Measurements from ENCODE around the gene PTK6.
"Not testable (repeated sequence)": the region's sequence is repeated elsewhere in the genome, so short reads cannot be mapped to it uniquely, and the experiment has no call there.

The PTK6 gene

DNA sequence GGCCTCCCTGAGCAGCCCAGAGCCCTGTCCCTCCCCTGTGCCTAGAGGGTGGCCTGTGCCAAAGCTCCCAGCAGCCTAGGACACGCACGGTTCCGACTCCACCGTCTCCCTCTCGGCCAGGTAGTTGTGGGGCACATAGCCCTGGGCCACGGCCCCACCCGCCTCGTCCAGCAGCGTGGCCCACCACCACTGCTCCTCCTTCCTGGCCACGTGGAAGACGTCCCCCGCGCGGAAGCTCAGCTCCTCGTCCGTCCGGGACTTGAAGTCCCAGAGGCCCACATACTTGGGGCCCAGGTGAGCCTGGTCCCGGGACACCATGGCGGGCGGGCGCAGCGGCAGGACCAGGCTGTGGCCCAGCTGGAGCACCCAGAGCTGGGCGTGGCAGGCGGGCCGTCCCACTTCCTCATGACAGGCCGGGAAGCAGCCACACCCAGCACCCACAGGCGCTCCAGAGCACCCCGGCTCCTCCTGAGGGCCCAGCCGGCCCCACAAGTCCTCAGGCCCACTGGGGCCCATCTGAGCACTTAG, at the start of gene PTK6:
PTK6 (minus strand) TSS at position 380 of the 528 bp plus-strand sequence; CDS start at position 318, 62 bp downstream.
- no peak for DNase-seq

DNA sequence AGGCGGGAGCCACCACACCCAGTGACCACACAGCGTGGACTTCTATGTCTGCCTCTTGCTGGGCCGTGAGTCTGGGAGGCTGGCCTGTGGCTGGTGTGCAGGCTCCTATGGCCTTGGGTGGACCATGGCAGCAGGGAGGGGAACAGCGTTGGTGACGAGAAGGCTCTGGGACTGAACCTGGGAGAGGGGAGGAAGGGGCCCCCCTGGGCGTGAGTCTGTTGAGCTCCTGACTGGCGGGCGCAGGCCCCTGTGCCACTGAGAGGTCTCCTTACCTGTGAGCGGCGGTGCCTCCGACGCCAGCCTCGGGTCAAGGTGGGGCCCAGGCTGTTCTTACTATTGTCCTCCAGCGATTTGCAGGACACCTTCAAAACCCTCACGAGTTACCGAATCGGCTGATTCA, 49.6 kb upstream of the PTK6 start:
- DNase-seq, result no peak

GRCh38 chr20:63585616-63586565, 48.7 kb upstream of the PTK6 start:
- no peak for DNase-seq

DNA sequence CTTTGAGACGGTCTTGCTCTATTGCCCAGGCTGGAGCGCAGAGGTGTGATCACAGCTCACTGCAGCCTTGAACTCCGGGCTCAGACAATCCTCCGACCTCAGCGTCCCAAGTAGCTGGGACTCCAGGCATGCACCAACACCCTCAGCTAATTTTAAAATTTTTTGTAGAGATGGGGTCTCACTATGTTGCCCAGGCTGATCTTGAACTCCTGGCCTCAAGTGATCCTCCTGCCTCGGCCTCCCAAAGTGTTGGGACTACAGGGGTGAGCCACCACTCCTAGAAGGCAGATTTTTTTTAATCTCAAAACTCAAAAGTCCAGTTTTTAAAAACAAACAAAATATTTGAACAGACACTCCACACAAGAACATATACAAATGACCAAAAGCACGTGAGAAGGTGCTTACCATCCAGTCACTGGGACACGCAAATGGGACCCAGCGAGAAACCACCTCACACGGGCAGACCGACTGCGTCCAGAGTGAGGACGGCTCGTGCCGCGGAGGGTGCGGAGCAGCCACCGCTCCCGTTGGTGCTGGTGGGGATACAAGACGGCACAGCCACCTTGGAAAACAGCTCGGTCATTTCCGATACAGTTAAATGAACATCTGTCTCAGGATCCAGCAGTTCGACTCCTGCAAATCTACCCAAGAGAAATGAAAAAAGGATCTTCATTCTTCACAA, 45.3 kb upstream of the PTK6 start:
- DNase-seq, result no peak

DNA sequence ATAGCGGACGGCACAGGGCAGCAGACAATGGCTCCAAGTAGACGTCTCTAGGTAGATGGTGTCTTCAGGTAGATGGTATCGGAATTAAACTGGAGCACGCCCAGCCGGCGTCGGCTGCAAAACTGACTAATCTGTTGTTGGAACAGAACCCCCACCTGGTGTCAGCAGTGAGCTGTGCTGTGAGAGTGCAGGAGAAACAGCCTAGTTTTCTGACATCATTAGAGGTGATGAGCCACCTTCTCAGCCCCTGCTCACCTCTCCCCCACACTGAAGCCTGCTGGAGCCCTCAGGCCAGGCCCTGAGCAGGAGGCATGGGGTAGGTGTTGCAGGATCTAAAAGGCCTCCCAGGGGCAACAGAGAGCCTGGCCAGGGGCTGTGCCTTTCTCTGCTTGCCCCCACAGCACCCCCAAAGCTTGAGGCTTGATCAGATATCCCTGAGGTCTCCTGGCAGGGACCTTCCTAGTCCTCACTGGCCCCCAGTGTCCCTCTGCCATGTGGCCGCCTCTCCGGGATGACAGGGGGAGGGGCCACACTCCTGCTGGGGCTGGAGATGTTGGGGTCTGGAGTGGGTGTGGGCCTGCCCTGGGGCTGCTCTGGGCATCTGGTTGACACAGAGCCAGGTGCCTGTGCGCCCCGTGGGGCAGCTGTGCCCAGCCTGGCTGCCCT, 43.8 kb upstream of the PTK6 start:
- peak; percentile 6 for DNase-seq

GRCh38 chr20:63579017-63579694, 42.0 kb upstream of the PTK6 start:
- DNase-seq, result no peak

GRCh38 chr20:63578224-63579016, 41.2 kb upstream of the PTK6 start:
- DNase-seq, result no peak

DNA sequence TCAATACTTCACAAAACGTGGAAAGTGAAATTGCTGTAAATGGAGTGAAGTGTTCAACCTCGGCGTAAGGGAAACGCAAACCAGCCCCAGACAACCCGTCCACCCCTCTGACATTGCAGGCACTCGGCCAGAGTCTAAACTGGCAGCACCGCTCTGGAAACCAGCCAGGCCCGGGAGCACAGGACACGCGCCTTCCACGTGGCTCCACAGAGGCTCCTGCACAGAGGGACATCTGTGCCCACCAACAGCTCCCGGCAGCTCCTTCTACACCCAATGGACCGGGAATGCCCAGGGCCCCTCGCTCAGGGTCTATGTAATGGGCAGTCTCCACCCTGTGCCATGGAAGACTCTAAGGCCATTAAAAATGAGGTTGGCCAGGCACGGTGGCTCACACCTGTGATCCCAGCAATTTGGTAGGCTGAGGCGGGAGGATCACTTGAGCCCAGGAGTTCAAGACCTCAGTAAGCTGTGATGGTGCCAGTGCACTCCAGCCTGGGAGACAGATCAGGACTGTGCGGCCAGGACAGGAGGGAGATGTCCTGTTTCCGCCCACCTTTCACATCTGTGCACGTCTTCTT, 40.2 kb upstream of the PTK6 start:
- DNase-seq, result peak; percentile 49

GRCh38 chr20:63576311-63576710, 39.1 kb upstream of the PTK6 start:
- no peak for DNase-seq

GRCh38 chr20:63574829-63575743, 37.9 kb upstream of the PTK6 start:
- DNase-seq, result no peak

DNA sequence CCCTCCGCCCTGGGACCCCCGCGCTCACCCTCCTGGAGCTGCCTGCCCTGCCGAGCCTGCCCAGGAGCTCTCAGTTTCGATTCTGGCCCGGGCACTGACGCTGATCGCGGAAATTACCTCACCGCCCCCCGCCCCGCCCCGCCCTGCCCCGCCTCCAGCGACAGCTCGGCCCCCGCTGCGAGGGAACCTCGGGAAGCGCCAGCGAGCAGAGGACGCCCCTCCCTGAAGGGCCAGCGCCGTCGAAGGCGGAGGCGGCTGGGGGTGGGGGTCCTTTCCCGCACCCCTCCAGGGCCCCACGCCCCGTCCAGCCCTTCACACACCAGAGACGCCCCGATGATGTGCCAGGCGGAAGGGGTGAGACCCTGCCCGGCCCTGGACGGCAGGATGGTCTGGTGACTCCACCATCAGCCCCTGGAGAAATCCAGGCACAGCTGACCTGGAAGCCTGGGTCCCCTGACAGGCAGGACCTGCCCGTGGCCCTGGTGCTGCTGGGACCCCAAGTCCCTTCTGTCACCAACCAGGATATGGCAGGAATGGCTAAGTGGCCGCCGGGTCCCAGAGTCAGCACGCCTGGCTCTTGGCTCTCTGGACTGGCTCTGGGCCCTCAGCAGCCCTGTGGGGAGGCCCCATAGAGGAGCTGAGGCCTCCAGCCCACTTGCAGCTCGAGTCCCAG, 37.1 kb upstream of the PTK6 start, which contains the start of gene HELZ2:
HELZ2 (minus strand) TSS at position 84 of the 673 bp plus-strand sequence. CDS start 1,854 bp downstream, outside the sequence.
- peak; percentile 70 for DNase-seq

- DNase-seq, result no peak
Observed at GRCh38 chr20:63573647-63574131, 36.5 kb upstream of the PTK6 start.

- no peak for DNase-seq
Observed at GRCh38 chr20:63572788-63573646, 35.8 kb upstream of the PTK6 start.

DNA sequence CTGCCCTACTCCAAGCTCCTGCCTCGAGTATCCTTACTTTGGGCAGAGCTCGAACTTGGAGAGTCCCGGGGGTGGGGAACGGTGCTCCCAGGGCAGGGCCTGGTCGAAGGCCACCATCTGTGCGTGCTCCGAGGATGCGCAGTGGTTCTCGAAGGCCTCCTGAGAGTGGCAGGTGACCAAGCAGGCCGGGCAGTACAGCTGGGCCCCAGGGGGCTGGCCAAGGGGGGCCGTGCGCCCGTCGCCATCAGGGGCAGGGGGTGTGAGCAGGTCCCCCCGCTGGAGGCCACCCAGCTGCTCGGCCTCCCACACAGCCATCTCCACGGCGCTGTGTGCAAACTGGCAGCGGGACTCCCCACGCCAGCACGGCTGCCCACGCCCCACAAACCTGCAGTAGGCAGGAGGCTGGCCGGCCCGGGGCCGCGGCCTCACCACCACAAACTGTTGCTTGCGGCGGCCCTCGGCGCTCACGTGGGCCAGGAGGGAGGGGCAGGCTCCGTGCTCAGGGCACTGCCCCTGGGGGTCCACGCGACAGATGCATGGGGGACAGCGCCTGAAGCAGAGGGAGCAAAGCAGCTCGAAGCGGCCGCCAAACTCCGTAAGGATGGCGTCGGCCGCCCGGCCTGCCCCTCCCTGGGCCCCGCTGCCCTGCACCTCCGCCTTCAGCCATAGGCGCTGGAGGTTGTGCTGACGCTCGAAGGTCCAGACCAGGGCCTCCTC, 35.1 kb upstream of the PTK6 start:
- DNase-seq, result no peak

GRCh38 chr20:63571087-63571478, 33.9 kb upstream of the PTK6 start:
- not testable (repeated sequence) for DNase-seq

- no peak for DNase-seq
Observed at GRCh38 chr20:63570281-63571086, 33.3 kb upstream of the PTK6 start.

Measured in DMS79 treated with DMSO at 0.1 percent for 48 hours (cell line).